WI38 (cell line): ENCODE results near the gene GPR137B.

ENCODE experiments used
- H3K4me3 ChIP-seq: 2 replicates; pipeline ENCODE4 v1.5.1; 2011; ENCODE audit warnings: low read depth, mild to moderate bottlenecking, control low read depth, low read length
- TF ChIP-seq, protein P1 (sequence below): IDR thresholded peaks from 2 replicates; pipeline ENCODE4 v1.5.1; 2012; ENCODE audit warnings: low read depth, mild to moderate bottlenecking, control low read depth, low read length

GPR137B gene

GRCh38 chr1:236140705-236141446 is 1.5 kb upstream of the GPR137B start:
- H3K4me3 ChIP-seq = peak overlapping the region; percentile 76
- TF ChIP-seq, protein P1, sequence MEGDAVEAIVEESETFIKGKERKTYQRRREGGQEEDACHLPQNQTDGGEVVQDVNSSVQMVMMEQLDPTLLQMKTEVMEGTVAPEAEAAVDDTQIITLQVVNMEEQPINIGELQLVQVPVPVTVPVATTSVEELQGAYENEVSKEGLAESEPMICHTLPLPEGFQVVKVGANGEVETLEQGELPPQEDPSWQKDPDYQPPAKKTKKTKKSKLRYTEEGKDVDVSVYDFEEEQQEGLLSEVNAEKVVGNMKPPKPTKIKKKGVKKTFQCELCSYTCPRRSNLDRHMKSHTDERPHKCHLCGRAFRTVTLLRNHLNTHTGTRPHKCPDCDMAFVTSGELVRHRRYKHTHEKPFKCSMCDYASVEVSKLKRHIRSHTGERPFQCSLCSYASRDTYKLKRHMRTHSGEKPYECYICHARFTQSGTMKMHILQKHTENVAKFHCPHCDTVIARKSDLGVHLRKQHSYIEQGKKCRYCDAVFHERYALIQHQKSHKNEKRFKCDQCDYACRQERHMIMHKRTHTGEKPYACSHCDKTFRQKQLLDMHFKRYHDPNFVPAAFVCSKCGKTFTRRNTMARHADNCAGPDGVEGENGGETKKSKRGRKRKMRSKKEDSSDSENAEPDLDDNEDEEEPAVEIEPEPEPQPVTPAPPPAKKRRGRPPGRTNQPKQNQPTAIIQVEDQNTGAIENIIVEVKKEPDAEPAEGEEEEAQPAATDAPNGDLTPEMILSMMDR = no peak

DNA sequence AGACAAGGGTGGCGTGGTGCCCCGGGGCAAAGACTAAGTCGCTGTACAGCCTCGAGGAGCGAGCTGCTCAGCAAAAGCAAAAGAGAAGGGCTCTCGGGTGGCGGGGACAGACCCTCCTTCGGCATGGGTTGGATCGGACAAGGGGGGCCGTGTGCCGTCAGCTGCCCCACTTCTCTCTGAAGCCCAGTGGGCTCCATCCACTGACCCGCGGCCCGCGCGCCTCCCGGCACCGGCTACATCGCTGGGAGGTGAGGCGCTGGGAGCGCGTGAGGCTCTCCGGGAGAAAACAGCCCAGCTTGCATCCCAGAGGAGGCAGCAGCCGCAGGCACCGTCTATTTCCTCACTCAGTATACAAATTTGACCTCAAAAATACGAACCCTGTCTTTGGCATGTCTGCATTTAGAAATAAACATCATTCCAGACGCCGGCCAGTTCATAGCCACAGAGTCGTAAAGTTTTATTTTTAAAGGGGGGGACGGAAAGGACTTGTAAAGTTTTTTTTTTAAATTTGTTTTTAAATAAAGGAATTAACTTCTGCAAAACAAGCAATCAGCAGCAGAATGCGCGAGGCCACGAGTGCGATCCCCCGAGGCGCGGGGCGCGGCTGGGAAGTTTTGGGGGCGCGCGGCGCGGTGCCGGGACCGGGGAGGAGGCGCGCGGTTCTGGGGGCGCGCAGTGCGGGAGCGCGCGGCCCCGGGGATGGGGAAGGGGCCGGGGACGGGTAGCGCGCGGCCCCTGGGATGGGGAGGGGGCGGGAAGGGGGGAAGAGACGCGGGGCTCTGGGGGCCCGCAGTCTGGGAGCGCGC is 689 bp upstream of the GPR137B start:
- H3K4me3 ChIP-seq = peak overlapping the region; percentile 76
- TF ChIP-seq, protein P1 = no peak

- H3K4me3 ChIP-seq = peak overlapping the region; percentile 76
- TF ChIP-seq, protein P1 = no peak
These were observed 987 bp downstream of the GPR137B start for GRCh38 chr1:236143104-236143948.

GRCh38 chr1:236144033-236144432 is 1.7 kb downstream of the GPR137B start:
- peak overlapping the region; percentile 76 for H3K4me3 ChIP-seq
- TF ChIP-seq, protein P1 = no peak

GRCh38 chr1:236144446-236145150 is 2.3 kb downstream of the GPR137B start:
- TF ChIP-seq, protein P1 = no peak
- no peak overlapping the region for H3K4me3 ChIP-seq

- no peak overlapping the region for H3K4me3 ChIP-seq
- TF ChIP-seq, protein P1 = no peak
These were observed 4.7 kb downstream of the GPR137B start for GRCh38 chr1:236147068-236147467.
